ENCODE data around the gene CRYBA2.

Gene CRYBA2

DNA sequence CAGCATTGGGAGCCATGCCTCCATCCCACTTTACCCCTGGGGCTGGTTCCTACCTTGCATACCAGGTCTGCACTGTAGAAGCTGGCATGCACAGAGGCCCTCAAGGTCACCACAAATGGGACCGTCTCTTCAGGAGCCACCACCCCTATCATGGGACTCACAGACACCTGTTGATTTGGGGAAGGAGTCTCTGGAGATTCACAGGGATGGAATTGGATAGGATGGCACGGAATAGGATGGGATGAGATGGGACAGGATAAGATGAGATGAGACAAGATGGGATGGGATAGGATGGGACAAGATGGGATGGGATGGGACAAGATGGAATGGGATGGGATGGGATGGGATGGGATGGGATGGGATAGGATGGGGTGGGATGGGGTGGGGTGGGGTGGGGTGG, 16.1 kb upstream of the CRYBA2 start:
- Histone ChIP-seq H3K4me3 (ENCODE audit: low read depth, low read length, poor library complexity, severe bottlenecking) (no peak overlapping the region), H3K79me2 (ENCODE audit: insufficient read depth, low read length) (no peaks in the 10 kb centered on the region), H3K27me3 (ENCODE audit: insufficient read depth, low read length) (no peaks in the 10 kb centered on the region), H3K36me3 (ENCODE audit: insufficient read depth, low read length) (no peaks in the 10 kb centered on the region), H3K4me2 (ENCODE audit: low read length) (no peak overlapping the region), H3K27ac (ENCODE audit: low read depth, low read length, poor library complexity, severe bottlenecking) (no peak overlapping the region), H2AFZ (ENCODE audit: low read length) (no peak overlapping the region), H3K9me2 (ENCODE audit: low read depth, low read length) (no peaks in the 10 kb centered on the region), H3K4me1 (ENCODE audit: insufficient read depth, low read length, severe bottlenecking) (no peaks in the 10 kb centered on the region), H3K9ac (ENCODE audit: low read length) (no peak overlapping the region), H4K20me1 (ENCODE audit: insufficient read depth, low read length) (no peaks in the 10 kb centered on the region), H3K9me3 (ENCODE audit: low read length) (no peaks in the 10 kb centered on the region), H3F3A (ENCODE audit: insufficient read depth, low read length) (no peaks in the 10 kb centered on the region)
- no peak for TF ChIP-seq EZH2 (IDR thresholded peaks at IDR 0.05; ENCODE audit: borderline replicate concordance, low read length)
- TF ChIP-seq, protein P1, sequence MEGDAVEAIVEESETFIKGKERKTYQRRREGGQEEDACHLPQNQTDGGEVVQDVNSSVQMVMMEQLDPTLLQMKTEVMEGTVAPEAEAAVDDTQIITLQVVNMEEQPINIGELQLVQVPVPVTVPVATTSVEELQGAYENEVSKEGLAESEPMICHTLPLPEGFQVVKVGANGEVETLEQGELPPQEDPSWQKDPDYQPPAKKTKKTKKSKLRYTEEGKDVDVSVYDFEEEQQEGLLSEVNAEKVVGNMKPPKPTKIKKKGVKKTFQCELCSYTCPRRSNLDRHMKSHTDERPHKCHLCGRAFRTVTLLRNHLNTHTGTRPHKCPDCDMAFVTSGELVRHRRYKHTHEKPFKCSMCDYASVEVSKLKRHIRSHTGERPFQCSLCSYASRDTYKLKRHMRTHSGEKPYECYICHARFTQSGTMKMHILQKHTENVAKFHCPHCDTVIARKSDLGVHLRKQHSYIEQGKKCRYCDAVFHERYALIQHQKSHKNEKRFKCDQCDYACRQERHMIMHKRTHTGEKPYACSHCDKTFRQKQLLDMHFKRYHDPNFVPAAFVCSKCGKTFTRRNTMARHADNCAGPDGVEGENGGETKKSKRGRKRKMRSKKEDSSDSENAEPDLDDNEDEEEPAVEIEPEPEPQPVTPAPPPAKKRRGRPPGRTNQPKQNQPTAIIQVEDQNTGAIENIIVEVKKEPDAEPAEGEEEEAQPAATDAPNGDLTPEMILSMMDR (IDR thresholded peaks at IDR 0.05; ENCODE audit: low read length) = no peak

DNA sequence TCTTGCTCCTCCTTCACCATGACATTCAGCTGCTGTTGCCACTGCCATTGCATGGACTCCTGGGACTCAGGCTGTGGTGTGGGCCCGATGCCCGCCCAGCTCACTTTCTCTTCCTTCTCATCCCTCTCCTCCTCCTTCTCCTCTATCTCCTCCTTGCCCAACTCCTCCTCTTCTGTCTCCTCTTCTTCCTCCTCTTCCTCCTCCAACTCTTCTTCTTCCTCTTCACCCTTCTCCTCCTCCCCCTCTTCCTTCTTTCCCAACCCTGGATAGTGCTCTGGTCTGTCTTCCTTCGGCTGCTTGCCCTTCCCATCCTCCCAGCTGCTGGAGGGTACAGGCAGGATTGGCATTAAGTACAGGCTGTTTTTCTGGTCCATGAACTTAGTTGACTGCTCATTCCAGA, 10.8 kb upstream of the CRYBA2 start:
- Histone ChIP-seq H3K4me3 (ENCODE audit: low read depth, low read length, poor library complexity, severe bottlenecking) (no peak overlapping the region), H3K27ac (ENCODE audit: low read depth, low read length, poor library complexity, severe bottlenecking) (no peak overlapping the region), H3K4me2 (ENCODE audit: low read length) (no peak overlapping the region), H3K4me1 (ENCODE audit: insufficient read depth, low read length, severe bottlenecking) (peaks cover 4% of the 10 kb centered on the region), H3K79me2 (ENCODE audit: insufficient read depth, low read length) (no peaks in the 10 kb centered on the region), H4K20me1 (ENCODE audit: insufficient read depth, low read length) (no peaks in the 10 kb centered on the region), H3K27me3 (ENCODE audit: insufficient read depth, low read length) (peaks cover 9% of the 10 kb centered on the region), H2AFZ (ENCODE audit: low read length) (no peak overlapping the region), H3K9me2 (ENCODE audit: low read depth, low read length) (no peaks in the 10 kb centered on the region), H3K36me3 (ENCODE audit: insufficient read depth, low read length) (no peaks in the 10 kb centered on the region), H3K9me3 (ENCODE audit: low read length) (no peaks in the 10 kb centered on the region), H3K9ac (ENCODE audit: low read length) (no peak overlapping the region), H3F3A (ENCODE audit: insufficient read depth, low read length) (no peaks in the 10 kb centered on the region)
- TF ChIP-seq EZH2 (IDR thresholded peaks at IDR 0.05; ENCODE audit: borderline replicate concordance, low read length) = no peak

DNA sequence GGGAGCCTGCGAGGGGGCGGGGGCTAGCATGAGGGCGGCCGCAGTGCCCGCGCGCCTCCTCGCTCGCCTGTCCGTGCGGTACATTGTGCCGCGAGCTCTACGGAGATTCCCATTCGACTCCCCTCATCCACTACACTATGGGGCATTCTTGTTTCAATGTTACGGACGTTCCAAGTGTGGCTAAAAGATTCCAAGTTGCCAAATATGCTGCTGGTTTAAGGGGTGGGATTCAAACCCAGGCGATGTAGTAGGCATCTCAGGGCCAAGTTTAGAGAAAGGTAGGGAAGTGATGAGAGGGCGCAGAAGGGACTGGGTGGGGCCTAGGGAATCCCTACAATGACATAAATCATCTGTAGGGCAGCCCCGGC, 10.0 kb upstream of the CRYBA2 start:
- H3K27ac ChIP-seq (ENCODE audit: low read depth, low read length, poor library complexity, severe bottlenecking) = no peak overlapping the region
- H3K9me3 ChIP-seq (ENCODE audit: low read length) = no peaks in the 10 kb centered on the region
- H3K4me2 ChIP-seq (ENCODE audit: low read length) = peak overlapping the region; percentile 11; the same call in 1 of the 2 replicates
- TF ChIP-seq EZH2 (IDR thresholded peaks at IDR 0.05; ENCODE audit: borderline replicate concordance, low read length) = no peak
- TF ChIP-seq, protein P1 (IDR thresholded peaks at IDR 0.05; ENCODE audit: low read length) = no peak
- no peaks in the 10 kb centered on the region for H3F3A ChIP-seq (ENCODE audit: insufficient read depth, low read length)
- H2AFZ ChIP-seq (ENCODE audit: low read length) = no peak overlapping the region
- peaks cover 9% of the 10 kb centered on the region for H3K27me3 ChIP-seq (ENCODE audit: insufficient read depth, low read length)
- no peaks in the 10 kb centered on the region for H3K79me2 ChIP-seq (ENCODE audit: insufficient read depth, low read length)
- no peak overlapping the region for H3K9ac ChIP-seq (ENCODE audit: low read length)
- H3K4me3 ChIP-seq (ENCODE audit: low read depth, low read length, poor library complexity, severe bottlenecking) = peak overlapping the region; percentile 16
- H3K36me3 ChIP-seq (ENCODE audit: insufficient read depth, low read length) = no peaks in the 10 kb centered on the region
- H3K9me2 ChIP-seq (ENCODE audit: low read depth, low read length) = no peaks in the 10 kb centered on the region
- peaks cover 4% of the 10 kb centered on the region for H3K4me1 ChIP-seq (ENCODE audit: insufficient read depth, low read length, severe bottlenecking)
- no peaks in the 10 kb centered on the region for H4K20me1 ChIP-seq (ENCODE audit: insufficient read depth, low read length)

Data from OCI-LY1 (cell line).